ENCODE data around the gene CCDC8.
"Not testable (repeated sequence)": the region's sequence is repeated elsewhere in the genome, so short reads cannot be mapped to it uniquely, and the experiment has no call there.

The CCDC8 gene

GRCh38 chr19:46448601-46449000 is 35.2 kb upstream of the CCDC8 start:
- no peaks in the 10 kb centered on the region for H3K36me3 ChIP-seq (ENCODE audit: control insufficient read depth, insufficient read depth, low read length)
- no peaks in the 10 kb centered on the region for H3K27me3 ChIP-seq (ENCODE audit: control insufficient read depth, insufficient read depth, low read length)
- peaks cover 9% of the 10 kb centered on the region for H3K9me3 ChIP-seq (ENCODE audit: control insufficient read depth, insufficient read depth, low read depth, low read length)
- no peak overlapping the region for H3K27ac ChIP-seq (ENCODE audit: low read depth, low read length)
- no peak overlapping the region for H3K9ac ChIP-seq (ENCODE audit: low read length)
- no peak overlapping the region for H3K4me3 ChIP-seq (ENCODE audit: low read depth, low read length)
- H3K4me1 ChIP-seq (ENCODE audit: control insufficient read depth, insufficient read depth, low read length), result no peaks in the 10 kb centered on the region

GRCh38 chr19:46447824-46448223 is 34.5 kb upstream of the CCDC8 start:
- Histone ChIP-seq H3K4me3 (ENCODE audit: low read depth, low read length) (no peak overlapping the region), H3K9me3 (ENCODE audit: control insufficient read depth, insufficient read depth, low read depth, low read length) (peaks cover 9% of the 10 kb centered on the region), H3K27me3 (ENCODE audit: control insufficient read depth, insufficient read depth, low read length) (no peaks in the 10 kb centered on the region), H3K27ac (ENCODE audit: low read depth, low read length) (no peak overlapping the region), H3K4me1 (ENCODE audit: control insufficient read depth, insufficient read depth, low read length) (no peaks in the 10 kb centered on the region), H3K9ac (ENCODE audit: low read length) (no peak overlapping the region), H3K36me3 (ENCODE audit: control insufficient read depth, insufficient read depth, low read length) (no peaks in the 10 kb centered on the region)

GRCh38 chr19:46447006-46447405 is 33.6 kb upstream of the CCDC8 start:
- Histone ChIP-seq H3K36me3 (ENCODE audit: control insufficient read depth, insufficient read depth, low read length) (no peaks in the 10 kb centered on the region), H3K9ac (ENCODE audit: low read length) (no peak overlapping the region), H3K4me3 (ENCODE audit: low read depth, low read length) (no peak overlapping the region), H3K4me1 (ENCODE audit: control insufficient read depth, insufficient read depth, low read length) (no peaks in the 10 kb centered on the region), H3K27ac (ENCODE audit: low read depth, low read length) (no peak overlapping the region), H3K27me3 (ENCODE audit: control insufficient read depth, insufficient read depth, low read length) (no peaks in the 10 kb centered on the region), H3K9me3 (ENCODE audit: control insufficient read depth, insufficient read depth, low read depth, low read length) (peaks cover 9% of the 10 kb centered on the region)

GRCh38 chr19:46446021-46446420 is 32.7 kb upstream of the CCDC8 start:
- H3K9ac ChIP-seq (ENCODE audit: low read length), result no peak overlapping the region
- H3K4me3 ChIP-seq (ENCODE audit: low read depth, low read length), result no peak overlapping the region
- no peaks in the 10 kb centered on the region for H3K4me1 ChIP-seq (ENCODE audit: control insufficient read depth, insufficient read depth, low read length)
- peaks cover 9% of the 10 kb centered on the region for H3K9me3 ChIP-seq (ENCODE audit: control insufficient read depth, insufficient read depth, low read depth, low read length)
- no peaks in the 10 kb centered on the region for H3K36me3 ChIP-seq (ENCODE audit: control insufficient read depth, insufficient read depth, low read length)
- no peak overlapping the region for H3K27ac ChIP-seq (ENCODE audit: low read depth, low read length)
- no peaks in the 10 kb centered on the region for H3K27me3 ChIP-seq (ENCODE audit: control insufficient read depth, insufficient read depth, low read length)

- Histone ChIP-seq H3K9ac (ENCODE audit: low read length) (no peak overlapping the region), H3K4me3 (ENCODE audit: low read depth, low read length) (no peak overlapping the region), H3K27me3 (ENCODE audit: control insufficient read depth, insufficient read depth, low read length) (no peaks in the 10 kb centered on the region), H3K36me3 (ENCODE audit: control insufficient read depth, insufficient read depth, low read length) (no peaks in the 10 kb centered on the region), H3K4me1 (ENCODE audit: control insufficient read depth, insufficient read depth, low read length) (no peaks in the 10 kb centered on the region), H3K27ac (ENCODE audit: low read depth, low read length) (no peak overlapping the region), H3K9me3 (ENCODE audit: control insufficient read depth, insufficient read depth, low read depth, low read length) (no peaks in the 10 kb centered on the region)
These were observed 29.6 kb upstream of the CCDC8 start for GRCh38 chr19:46442808-46443450.

- no peak overlapping the region for H3K27ac ChIP-seq (ENCODE audit: low read depth, low read length)
These were observed 28.5 kb upstream of the CCDC8 start for GRCh38 chr19:46441866-46442265.

GRCh38 chr19:46435689-46436088 is 22.3 kb upstream of the CCDC8 start:
- H3K9ac ChIP-seq (ENCODE audit: low read length); H3K27me3 ChIP-seq (ENCODE audit: control insufficient read depth, insufficient read depth, low read length); H3K4me3 ChIP-seq (ENCODE audit: low read depth, low read length); H3K4me1 ChIP-seq (ENCODE audit: control insufficient read depth, insufficient read depth, low read length); H3K36me3 ChIP-seq (ENCODE audit: control insufficient read depth, insufficient read depth, low read length); H3K27ac ChIP-seq (ENCODE audit: low read depth, low read length); H3K9me3 ChIP-seq (ENCODE audit: control insufficient read depth, insufficient read depth, low read depth, low read length): not testable (repeated sequence)

More at GRCh38 chr19:46441866-46442265, 28.5 kb upstream of the CCDC8 start:
- Histone ChIP-seq H3K36me3 (ENCODE audit: control insufficient read depth, insufficient read depth, low read length) (no peaks in the 10 kb centered on the region), H3K9me3 (ENCODE audit: control insufficient read depth, insufficient read depth, low read depth, low read length) (no peaks in the 10 kb centered on the region), H3K9ac (ENCODE audit: low read length) (no peak overlapping the region), H3K4me1 (ENCODE audit: control insufficient read depth, insufficient read depth, low read length) (no peaks in the 10 kb centered on the region), H3K27me3 (ENCODE audit: control insufficient read depth, insufficient read depth, low read length) (no peaks in the 10 kb centered on the region), H3K4me3 (ENCODE audit: low read depth, low read length) (no peak overlapping the region)

- H3K27ac ChIP-seq (ENCODE audit: low read depth, low read length), result no peak overlapping the region
- peaks cover 4% of the 10 kb centered on the region; the same call in 1 of the 2 replicates for H3K4me1 ChIP-seq (ENCODE audit: control insufficient read depth, insufficient read depth, low read length)
- no peak overlapping the region for H3K9ac ChIP-seq (ENCODE audit: low read length)
- H3K4me3 ChIP-seq (ENCODE audit: low read depth, low read length), result no peak overlapping the region
- no peaks in the 10 kb centered on the region for H3K36me3 ChIP-seq (ENCODE audit: control insufficient read depth, insufficient read depth, low read length)
- no peaks in the 10 kb centered on the region for H3K9me3 ChIP-seq (ENCODE audit: control insufficient read depth, insufficient read depth, low read depth, low read length)
- H3K27me3 ChIP-seq (ENCODE audit: control insufficient read depth, insufficient read depth, low read length), result peaks cover 5% of the 10 kb centered on the region; the same call in 1 of the 2 replicates
These were observed 21.6 kb upstream of the CCDC8 start for GRCh38 chr19:46435009-46435408.

GRCh38 chr19:46433470-46433869 is 20.1 kb upstream of the CCDC8 start:
- H3K4me1 ChIP-seq (ENCODE audit: control insufficient read depth, insufficient read depth, low read length); H3K9me3 ChIP-seq (ENCODE audit: control insufficient read depth, insufficient read depth, low read depth, low read length); H3K27ac ChIP-seq (ENCODE audit: low read depth, low read length); H3K4me3 ChIP-seq (ENCODE audit: low read depth, low read length); H3K36me3 ChIP-seq (ENCODE audit: control insufficient read depth, insufficient read depth, low read length); H3K9ac ChIP-seq (ENCODE audit: low read length): not testable (repeated sequence)
- peaks cover 11% of the 10 kb centered on the region for H3K27me3 ChIP-seq (ENCODE audit: control insufficient read depth, insufficient read depth, low read length)

- Histone ChIP-seq H3K27ac (ENCODE audit: low read depth, low read length) (no peak overlapping the region), H3K36me3 (ENCODE audit: control insufficient read depth, insufficient read depth, low read length) (no peaks in the 10 kb centered on the region), H3K9ac (ENCODE audit: low read length) (no peak overlapping the region), H3K4me1 (ENCODE audit: control insufficient read depth, insufficient read depth, low read length) (peaks cover 13% of the 10 kb centered on the region), H3K9me3 (ENCODE audit: control insufficient read depth, insufficient read depth, low read depth, low read length) (no peaks in the 10 kb centered on the region), H3K4me3 (ENCODE audit: low read depth, low read length) (no peak overlapping the region), H3K27me3 (ENCODE audit: control insufficient read depth, insufficient read depth, low read length) (peaks cover 27% of the 10 kb centered on the region)
These were observed 18.5 kb upstream of the CCDC8 start for GRCh38 chr19:46431824-46432223.

GRCh38 chr19:46429999-46430398 is 16.6 kb upstream of the CCDC8 start:
- H3K9me3 ChIP-seq (ENCODE audit: control insufficient read depth, insufficient read depth, low read depth, low read length), result no peaks in the 10 kb centered on the region

More at GRCh38 chr19:46429999-46430398, 16.6 kb upstream of the CCDC8 start:
- Histone ChIP-seq H3K27me3 (ENCODE audit: control insufficient read depth, insufficient read depth, low read length) (peaks cover 27% of the 10 kb centered on the region), H3K9ac (ENCODE audit: low read length) (no peak overlapping the region), H3K36me3 (ENCODE audit: control insufficient read depth, insufficient read depth, low read length) (no peaks in the 10 kb centered on the region), H3K27ac (ENCODE audit: low read depth, low read length) (no peak overlapping the region), H3K4me1 (ENCODE audit: control insufficient read depth, insufficient read depth, low read length) (peaks cover 20% of the 10 kb centered on the region), H3K4me3 (ENCODE audit: low read depth, low read length) (no peak overlapping the region)

All from HUES6 (cell line).